ENCODE results near the gene CDY1.
"Not testable (repeated sequence)": the region's sequence is repeated elsewhere in the genome, so short reads cannot be mapped to it uniquely, and the experiment has no call there.

The CDY1 gene, protein sequence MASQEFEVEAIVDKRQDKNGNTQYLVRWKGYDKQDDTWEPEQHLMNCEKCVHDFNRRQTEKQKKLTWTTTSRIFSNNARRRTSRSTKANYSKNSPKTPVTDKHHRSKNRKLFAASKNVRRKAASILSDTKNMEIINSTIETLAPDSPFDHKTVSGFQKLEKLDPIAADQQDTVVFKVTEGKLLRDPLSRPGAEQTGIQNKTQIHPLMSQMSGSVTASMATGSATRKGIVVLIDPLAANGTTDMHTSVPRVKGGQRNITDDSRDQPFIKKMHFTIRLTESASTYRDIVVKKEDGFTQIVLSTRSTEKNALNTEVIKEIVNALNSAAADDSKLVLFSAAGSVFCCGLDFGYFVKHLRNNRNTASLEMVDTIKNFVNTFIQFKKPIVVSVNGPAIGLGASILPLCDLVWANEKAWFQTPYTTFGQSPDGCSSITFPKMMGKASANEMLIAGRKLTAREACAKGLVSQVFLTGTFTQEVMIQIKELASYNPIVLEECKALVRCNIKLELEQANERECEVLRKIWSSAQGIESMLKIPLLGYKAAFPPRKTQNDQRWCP

DNA sequence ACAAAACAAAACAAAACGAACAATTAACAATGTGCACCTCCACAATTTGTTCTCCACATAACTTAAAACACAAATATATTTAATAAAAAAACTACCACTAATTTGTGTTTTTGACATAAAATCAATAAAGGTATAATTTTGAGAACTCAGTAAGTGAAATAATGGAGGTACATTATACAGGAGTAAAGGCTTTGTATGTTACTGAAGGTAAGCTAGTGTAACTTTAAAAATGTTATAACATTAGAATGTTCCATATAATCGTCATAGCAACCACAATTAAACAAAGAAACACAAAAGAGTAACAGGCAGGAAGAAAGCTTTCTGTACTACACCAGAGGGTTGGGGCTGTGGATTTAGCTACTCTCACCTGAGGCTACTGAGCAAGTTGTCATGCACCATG is at the start of gene CDY1:
CDY1 (plus strand) TSS at position 301 of the 400 bp plus-strand sequence. CDS start 326 bp downstream, outside the sequence.
- not testable (repeated sequence) for DNase-seq

DNA sequence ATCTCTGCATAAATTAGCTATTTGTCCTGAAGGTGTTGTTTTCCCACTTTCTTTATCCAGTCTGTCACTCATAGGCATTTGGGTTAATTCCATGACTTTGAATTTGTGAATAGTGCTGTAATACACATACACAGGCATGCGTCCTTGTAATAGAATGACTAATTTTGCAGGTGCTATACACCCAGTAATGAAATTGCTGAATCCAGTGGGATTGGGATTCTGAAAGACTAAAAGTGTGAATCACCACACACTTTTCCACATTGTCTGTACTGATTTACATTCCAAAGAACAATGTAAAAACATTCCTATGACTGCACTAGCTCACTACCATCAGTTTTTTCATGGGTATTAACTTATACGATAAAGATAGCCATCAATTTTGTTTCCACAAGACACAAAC is 28.6 kb upstream of the CDY1 start:
- DNase-seq: not testable (repeated sequence)

DNA sequence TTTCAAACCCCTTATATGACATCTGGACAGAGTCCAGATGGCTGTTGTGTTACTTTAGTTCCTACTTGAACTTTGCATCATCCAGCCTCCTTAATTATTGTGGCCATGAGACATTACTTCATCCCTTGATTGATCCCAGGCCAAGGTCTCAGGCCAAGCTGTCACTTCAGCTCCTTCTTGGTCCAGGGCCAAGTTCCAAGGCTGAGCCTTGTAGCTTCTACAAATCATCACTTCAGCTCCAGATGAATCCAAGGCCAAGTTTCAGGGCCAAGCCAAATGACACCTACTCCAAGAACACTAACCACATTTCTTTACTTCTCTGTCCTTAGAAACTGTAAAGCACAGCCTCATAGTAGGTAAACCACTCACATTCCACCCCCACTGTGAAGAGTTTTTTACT is 1.7 kb upstream of the CDY1 start:
- not testable (repeated sequence) for DNase-seq

DNA sequence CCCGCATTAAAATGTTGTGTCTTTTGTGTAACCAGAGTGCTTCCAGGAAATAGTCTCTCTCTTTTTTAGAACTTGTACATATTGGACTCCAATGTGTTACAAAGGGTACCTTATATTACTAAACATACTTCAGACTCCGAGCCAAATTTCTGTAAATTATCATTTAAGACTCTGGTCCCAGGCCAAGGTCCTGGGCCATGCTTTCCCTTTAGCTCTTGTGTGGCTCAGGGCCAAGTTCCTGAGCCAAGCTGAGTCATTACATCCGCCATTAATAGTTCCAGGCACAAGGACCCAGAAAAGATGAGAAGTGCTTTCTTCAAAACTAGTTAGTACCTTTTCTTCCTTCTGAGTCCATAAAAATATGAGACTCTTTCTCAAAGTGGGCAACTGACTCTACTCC is 4.6 kb downstream of the CDY1 start:
- not testable (repeated sequence) for DNase-seq

DNA sequence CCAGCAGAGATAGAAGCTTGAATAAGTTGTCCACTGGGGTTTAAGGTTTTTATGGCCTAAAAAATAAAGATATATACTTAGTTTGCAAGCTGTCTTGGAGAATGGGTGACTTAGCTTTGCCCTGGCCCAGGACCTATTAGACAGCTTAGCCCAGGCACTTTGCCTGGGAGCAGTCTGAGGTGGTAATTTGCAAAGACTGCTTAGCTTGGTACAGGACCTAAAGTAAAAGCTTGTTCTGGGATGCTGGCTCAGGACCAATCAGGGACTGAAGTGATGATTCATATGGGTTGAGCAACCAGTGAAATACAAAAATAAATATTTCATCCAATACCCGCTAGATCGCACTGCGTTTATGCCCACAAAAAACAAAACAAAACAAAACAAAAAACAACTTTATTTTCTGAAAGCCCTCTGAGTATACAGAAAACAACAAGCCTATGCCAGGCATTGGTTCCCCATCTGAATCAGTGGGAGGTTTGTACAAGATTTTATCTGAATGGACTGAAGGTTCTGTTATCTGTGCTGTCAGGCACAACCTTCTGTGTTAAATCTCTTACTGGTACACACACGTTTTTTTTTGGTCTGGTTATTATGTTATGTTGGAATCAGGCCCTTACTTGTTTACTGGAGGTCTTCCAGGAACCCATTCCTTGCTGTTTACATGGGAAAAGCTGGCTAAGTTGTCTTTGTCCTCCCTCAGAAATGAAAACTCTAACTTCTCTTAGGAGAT is 8.6 kb downstream of the CDY1 start:
- not testable (repeated sequence) for DNase-seq

DNA sequence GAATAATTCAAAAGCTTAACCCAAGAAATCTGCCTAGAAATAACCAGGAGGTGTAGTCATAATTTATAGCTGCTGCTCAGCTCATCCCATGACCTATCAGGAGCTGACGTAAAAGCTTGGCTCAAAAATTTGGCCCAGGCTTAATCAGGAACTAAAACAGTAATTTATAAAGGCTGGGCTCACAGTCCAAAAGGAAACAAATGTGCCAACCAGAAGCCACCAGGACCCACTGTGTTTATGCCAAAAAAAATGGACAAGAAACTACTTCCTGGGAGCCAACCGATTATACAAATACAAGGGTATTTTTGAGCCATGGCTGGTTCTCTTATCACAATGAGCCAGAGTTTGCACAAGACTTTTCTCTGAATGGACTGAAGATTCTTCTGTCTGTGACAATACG is 17.9 kb downstream of the CDY1 start:
- not testable (repeated sequence) for DNase-seq

DNA sequence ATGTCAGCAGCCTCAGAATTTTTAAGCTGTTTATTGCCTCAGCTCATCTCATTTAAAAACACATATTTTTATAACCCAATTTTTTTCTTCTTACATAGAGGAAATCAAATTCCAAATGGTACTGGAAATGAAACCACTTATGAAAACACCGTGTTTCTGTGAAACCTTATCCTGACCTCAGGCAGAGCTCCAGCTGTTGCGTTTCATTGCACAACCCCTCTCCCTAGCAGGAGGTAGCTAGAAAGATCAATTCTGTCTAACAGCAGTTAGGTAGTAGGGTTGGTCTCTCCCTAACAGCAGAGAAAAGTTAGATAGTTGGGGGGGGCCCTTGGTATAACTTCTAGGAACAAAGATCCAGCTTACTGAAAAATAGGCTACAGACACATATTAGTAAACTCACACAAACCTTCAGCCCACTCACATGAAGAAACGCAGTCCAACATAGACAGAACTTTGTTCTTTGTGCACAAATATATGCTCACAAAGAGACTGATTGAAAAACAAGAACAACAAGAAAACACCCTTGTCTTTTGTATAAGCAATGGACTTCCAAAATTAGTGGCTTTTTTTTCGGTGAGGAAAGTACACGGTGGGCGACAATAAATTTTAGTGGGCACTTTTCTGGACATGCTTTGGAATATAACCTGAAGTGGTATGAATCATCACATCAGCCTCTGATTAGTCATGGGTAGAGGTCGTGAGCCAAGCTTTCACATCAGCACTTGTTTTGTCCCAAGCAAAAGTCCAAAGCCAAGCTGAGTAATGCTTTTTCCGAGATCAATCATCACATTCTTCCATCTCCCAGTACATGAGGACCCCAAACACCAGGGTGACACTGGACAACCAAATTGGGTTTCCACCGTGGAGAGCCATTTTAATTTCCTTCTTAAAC is 21.4 kb downstream of the CDY1 start:
- DNase-seq: not testable (repeated sequence)

Data from amygdala (tissue), 56 donors.